GM12873 (cell line): ENCODE measurements around the gene ZNF335.

Experiments used
- TF ChIP-seq, protein P1 (sequence below): IDR thresholded peaks from 2 replicates; pipeline ENCODE4 v1.5.1; 2012; ENCODE audit warnings: low read depth, mild to moderate bottlenecking, moderate library complexity, low read length, control low read depth; ENCODE audit not compliant: insufficient read depth; ENCODE audit errors: missing control alignments

ZNF335 gene

DNA sequence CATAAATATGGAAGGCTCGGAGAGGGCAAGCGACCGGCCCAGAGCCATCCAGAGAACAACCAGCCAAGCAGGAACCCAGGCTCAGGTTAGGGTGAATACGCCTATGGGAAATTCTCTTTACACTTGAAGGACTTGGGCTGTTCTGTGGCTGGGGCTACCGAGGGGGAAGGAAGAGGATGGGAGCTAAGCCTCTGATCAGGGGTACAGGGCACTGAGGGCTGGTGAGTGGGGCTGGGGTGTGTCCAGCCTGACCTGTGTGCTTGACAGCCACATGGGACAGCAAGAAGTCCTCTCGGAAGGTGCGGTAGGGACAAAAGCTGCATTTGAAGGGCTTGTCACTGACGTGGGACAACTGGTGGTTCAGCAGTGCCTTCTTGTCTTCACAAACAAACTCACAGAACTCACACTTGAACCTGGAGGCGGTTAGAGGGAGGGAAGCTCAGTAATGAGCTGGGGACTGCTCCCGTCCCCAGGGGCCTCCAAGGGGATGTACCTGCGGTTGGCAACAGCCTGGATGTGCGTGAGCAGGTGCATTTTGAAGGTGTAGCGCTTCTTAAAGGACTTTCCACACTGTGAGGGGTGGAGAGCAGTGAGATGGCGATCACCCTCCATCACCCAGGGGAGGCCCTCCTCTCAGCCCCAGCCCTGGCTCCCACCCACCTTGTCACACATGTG is 11.9 kb downstream of the ZNF335 start:
- TF ChIP-seq, protein P1, sequence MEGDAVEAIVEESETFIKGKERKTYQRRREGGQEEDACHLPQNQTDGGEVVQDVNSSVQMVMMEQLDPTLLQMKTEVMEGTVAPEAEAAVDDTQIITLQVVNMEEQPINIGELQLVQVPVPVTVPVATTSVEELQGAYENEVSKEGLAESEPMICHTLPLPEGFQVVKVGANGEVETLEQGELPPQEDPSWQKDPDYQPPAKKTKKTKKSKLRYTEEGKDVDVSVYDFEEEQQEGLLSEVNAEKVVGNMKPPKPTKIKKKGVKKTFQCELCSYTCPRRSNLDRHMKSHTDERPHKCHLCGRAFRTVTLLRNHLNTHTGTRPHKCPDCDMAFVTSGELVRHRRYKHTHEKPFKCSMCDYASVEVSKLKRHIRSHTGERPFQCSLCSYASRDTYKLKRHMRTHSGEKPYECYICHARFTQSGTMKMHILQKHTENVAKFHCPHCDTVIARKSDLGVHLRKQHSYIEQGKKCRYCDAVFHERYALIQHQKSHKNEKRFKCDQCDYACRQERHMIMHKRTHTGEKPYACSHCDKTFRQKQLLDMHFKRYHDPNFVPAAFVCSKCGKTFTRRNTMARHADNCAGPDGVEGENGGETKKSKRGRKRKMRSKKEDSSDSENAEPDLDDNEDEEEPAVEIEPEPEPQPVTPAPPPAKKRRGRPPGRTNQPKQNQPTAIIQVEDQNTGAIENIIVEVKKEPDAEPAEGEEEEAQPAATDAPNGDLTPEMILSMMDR, result no peak

DNA sequence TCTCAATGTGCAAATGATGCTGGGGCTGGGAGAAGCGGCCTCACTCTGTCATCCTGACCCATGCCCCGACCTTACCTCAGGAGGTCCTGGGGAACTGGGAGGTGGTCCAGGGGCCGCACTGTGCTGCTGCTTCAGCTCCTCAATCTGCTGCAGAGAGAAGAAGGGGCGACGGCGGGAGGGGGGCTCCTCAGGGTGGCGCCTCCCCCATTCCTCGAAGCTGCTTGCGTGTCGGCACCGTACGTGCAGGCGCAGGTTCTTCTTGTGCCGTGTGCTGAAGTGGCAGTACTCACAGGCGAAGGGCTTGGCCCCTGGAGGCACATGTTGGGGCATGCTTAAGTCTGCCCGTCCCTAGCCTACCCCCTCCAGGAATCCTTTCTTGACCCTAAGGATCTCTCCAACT is 12.9 kb downstream of the ZNF335 start:
- TF ChIP-seq, protein P1, result no peak

GRCh38 chr20:45958593-45958992 is 13.4 kb downstream of the ZNF335 start:
- TF ChIP-seq, protein P1, result no peak

DNA sequence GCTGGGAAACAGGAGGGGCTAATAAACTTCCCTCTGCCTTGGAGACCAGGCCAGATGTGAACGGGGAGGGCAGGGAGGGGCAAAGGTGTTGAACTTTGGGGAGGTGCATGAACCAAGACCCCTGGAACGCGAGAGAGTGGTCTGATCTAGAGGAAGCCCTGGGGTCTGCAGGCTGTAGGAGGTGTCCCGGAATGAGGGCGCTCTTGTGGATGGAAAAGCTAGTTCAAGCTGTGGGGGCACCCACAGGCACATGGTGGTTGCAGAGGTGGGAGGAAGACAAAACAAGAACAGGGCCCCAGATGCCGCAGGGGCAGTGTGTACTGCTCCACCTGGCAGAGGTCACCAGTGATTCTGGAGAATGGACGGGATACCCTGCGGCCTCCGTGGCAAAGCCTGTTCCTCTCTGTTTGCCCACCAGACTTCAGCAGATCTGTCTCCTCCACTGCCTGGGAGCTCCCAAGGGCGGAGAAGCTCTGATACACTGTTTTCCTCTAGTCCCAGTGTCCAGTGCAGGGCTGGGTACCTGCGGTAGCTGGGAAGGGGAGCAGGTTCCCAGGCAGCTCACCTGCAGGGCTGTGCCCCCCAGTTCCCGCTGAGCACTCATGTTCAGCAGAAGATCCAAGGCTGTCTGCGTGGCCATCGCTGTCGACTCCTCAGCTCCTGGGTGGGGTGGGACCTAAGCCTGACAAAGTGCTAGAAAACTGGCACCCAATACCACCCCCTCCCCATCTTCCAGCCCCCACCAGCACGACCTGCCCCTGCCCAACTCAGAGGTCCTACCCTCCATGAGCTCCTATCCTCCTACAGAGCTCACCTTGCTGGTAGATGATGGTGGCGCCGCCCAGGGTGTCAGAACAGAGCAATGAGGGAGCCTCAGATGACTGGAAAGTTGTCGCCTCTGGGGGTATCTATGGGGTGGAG is 14.7 kb downstream of the ZNF335 start:
- TF ChIP-seq, protein P1, result no peak

GRCh38 chr20:45953672-45954071 is 18.3 kb downstream of the ZNF335 start:
- TF ChIP-seq, protein P1, result no peak

DNA sequence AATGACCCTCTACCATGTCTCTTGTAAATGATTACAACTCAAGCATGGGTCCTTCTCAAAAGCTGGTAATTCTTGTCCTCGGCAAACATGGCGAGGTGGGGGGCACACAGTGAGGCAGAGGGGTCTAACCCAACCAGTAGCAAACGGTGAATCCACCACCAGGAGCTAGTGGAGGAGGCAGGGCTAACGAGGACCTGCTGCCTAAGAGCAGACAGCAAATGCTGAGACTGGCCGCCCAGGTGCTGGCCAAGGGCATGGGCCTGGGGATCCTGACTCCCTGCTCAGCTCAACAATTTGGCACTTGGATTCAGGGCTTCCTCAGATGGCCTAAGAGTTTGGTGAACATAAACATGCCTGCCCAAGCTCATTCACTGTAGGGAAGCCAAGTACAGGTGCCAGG is 19.1 kb downstream of the ZNF335 start:
- TF ChIP-seq, protein P1, result no peak
